ENCODE measurements around the gene LAPTM4A. TPM values are rescaled to one million over a fixed set of nuclear protein-coding genes. Genes with fewer than 3 reads are reported as not detected.
A peak's percentile ranks its signal among the peaks of the same experiment; 100 is the strongest.

The LAPTM4A gene
- total RNA-seq, 1 donor from 2014 or later: 74.4 TPM

- no peaks in the 10 kb centered on the region for H3K9me3 Mint-ChIP-seq
- peaks cover 17% of the 10 kb centered on the region for H3K27me3 Mint-ChIP-seq (ENCODE audit: low read depth)
- H3K36me3 Mint-ChIP-seq (ENCODE audit: low read depth): peaks cover 12% of the 10 kb centered on the region
Measured at GRCh38 chr2:19989342-19989666, 62.1 kb downstream of the LAPTM4A start.

GRCh38 chr2:19988600-19988999, 62.8 kb downstream of the LAPTM4A start:
- H3K27me3 Mint-ChIP-seq (ENCODE audit: low read depth): peaks cover 12% of the 10 kb centered on the region
- TF ChIP-seq, protein P1, sequence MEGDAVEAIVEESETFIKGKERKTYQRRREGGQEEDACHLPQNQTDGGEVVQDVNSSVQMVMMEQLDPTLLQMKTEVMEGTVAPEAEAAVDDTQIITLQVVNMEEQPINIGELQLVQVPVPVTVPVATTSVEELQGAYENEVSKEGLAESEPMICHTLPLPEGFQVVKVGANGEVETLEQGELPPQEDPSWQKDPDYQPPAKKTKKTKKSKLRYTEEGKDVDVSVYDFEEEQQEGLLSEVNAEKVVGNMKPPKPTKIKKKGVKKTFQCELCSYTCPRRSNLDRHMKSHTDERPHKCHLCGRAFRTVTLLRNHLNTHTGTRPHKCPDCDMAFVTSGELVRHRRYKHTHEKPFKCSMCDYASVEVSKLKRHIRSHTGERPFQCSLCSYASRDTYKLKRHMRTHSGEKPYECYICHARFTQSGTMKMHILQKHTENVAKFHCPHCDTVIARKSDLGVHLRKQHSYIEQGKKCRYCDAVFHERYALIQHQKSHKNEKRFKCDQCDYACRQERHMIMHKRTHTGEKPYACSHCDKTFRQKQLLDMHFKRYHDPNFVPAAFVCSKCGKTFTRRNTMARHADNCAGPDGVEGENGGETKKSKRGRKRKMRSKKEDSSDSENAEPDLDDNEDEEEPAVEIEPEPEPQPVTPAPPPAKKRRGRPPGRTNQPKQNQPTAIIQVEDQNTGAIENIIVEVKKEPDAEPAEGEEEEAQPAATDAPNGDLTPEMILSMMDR (conservative IDR thresholded peaks at IDR 0.05): no peak
- DNase-seq (ENCODE audit: low read depth, low spot score): no peak
- H3K4me3 Mint-ChIP-seq: peak overlapping the region; percentile 93
- H3K4me1 Mint-ChIP-seq: peaks cover 38% of the 10 kb centered on the region
- H3K27ac Mint-ChIP-seq (ENCODE audit: unreplicated experiment): no peak overlapping the region
- no peaks in the 10 kb centered on the region for H3K9me3 Mint-ChIP-seq
- H3K36me3 Mint-ChIP-seq (ENCODE audit: low read depth): peaks cover 16% of the 10 kb centered on the region

More at GRCh38 chr2:19989342-19989666, 62.1 kb downstream of the LAPTM4A start:
- peak overlapping the region; percentile 79 for H3K27ac Mint-ChIP-seq (ENCODE audit: unreplicated experiment)
- peaks cover 38% of the 10 kb centered on the region for H3K4me1 Mint-ChIP-seq
- TF ChIP-seq, protein P1 (conservative IDR thresholded peaks at IDR 0.05): no peak
- H3K4me3 Mint-ChIP-seq: peak overlapping the region; percentile 93
- DNase-seq (ENCODE audit: low read depth, low spot score): no peak

GRCh38 chr2:19987936-19988335, 63.5 kb downstream of the LAPTM4A start:
- Mint-ChIP-seq H3K27me3 (ENCODE audit: low read depth) (peaks cover 7% of the 10 kb centered on the region), H3K4me1 (peaks cover 38% of the 10 kb centered on the region), H3K9me3 (no peaks in the 10 kb centered on the region), H3K36me3 (ENCODE audit: low read depth) (peaks cover 16% of the 10 kb centered on the region), H3K4me3 (peak overlapping the region; percentile 93), H3K27ac (ENCODE audit: unreplicated experiment) (no peak overlapping the region)
- TF ChIP-seq, protein P1 (conservative IDR thresholded peaks at IDR 0.05): no peak
- DNase-seq (ENCODE audit: low read depth, low spot score): no peak

Other genes starting within 250 kb of the LAPTM4A start
- gene TTC32, start 149.6 kb downstream of the LAPTM4A start, total RNA-seq: 13.1 and 13.5 TPM in 2 replicates
- 19.0 and 19.4 TPM in 2 replicates for gene WDR35, start 61.5 kb downstream of the LAPTM4A start, total RNA-seq
- gene MATN3, start 39.0 kb downstream of the LAPTM4A start, total RNA-seq: 1.3 and 1.9 TPM in 2 replicates
- gene SDC1, start 173.5 kb upstream of the LAPTM4A start, total RNA-seq: 81.0 and 85.4 TPM in 2 replicates

Measured in neural crest cell (in vitro differentiated cells).